Measurements from ENCODE around the gene PROSER2.

GRCh38 chr10:11901454-11901832 is 78.3 kb downstream of the PROSER2 start:
- no peak for TF ChIP-seq MAX (IDR thresholded peaks at IDR 0.05; ENCODE audit: insufficient read depth, insufficient read length)
- no peak for TF ChIP-seq GATA2 (IDR thresholded peaks at IDR 0.05; ENCODE audit: insufficient read depth, insufficient read length, low read depth, low read length)
- no peak for TF ChIP-seq CTCF (IDR thresholded peaks at IDR 0.05; ENCODE audit: extremely low read depth in 1 of 2, insufficient read depth in 1 of 2, low read depth in 1 of 2, low read length in 2 of 2)
